IgD-negative memory B cell (primary cell): ENCODE measurements around the gene TXNDC11. TPM values are rescaled to one million over a fixed set of nuclear protein-coding genes. Genes with fewer than 3 reads are reported as not detected.

Experiments
- H3K27ac Mint-ChIP-seq, 3 donors: one replicate each; pipeline ENCODE4 v1.8.0; 2020 to 2022; ENCODE audit warnings: mild to moderate bottlenecking in 3 of 3, mixed read lengths in 3 of 3, moderate library complexity in 1 of 3
- H3K27me3 Mint-ChIP-seq: one replicate; pipeline ENCODE4 v1.8.0; 2021; ENCODE audit warnings: mixed read lengths
- H3K36me3 Mint-ChIP-seq: one replicate; pipeline ENCODE4 v1.8.0; 2020; ENCODE audit warnings: mild to moderate bottlenecking, mixed read lengths
- H3K4me1 Mint-ChIP-seq, 3 donors: one replicate each; pipeline ENCODE4 v1.8.0; 2020 to 2022; ENCODE audit warnings: mixed read lengths in 3 of 3, mild to moderate bottlenecking in 1 of 3
- H3K4me3 Mint-ChIP-seq, 4 donors: one replicate each; pipeline ENCODE4 v1.8.0; 2020 to 2022; ENCODE audit warnings: mild to moderate bottlenecking in 4 of 4, mixed read lengths in 4 of 4, moderate library complexity in 3 of 4
- H3K9me3 Mint-ChIP-seq, 3 donors: one replicate each; pipeline ENCODE4 v1.8.0; 2020 to 2021; ENCODE audit warnings: mixed read lengths in 3 of 3, mild to moderate bottlenecking in 1 of 3
- polyA plus RNA-seq: library from polyadenylated mRNA; unstranded; fragments of 300-500 nt; fragmentation: Illumina TruSeq; gene quantifications from one replicate; pipeline ENCODE4 v1.2.3, GENCODE V29; 2021

TXNDC11 gene
- polyA plus RNA-seq, 1 donor from 2014 or later = 78.0 TPM

- H3K36me3 Mint-ChIP-seq = peaks cover 4% of the 10 kb centered on the region
- H3K27ac Mint-ChIP-seq = peak overlapping the region; percentile 51 to 97 (median 71)
- H3K9me3 Mint-ChIP-seq = no peaks in the 10 kb centered on the region
- H3K4me1 Mint-ChIP-seq = peaks cover 48 to 59% (median 51%) of the 10 kb centered on the region in 3 donors
- no peaks in the 10 kb centered on the region for H3K27me3 Mint-ChIP-seq
- peak overlapping the region; percentile 89 to 97 (median 92) for H3K4me3 Mint-ChIP-seq
These were observed 3.7 kb downstream of the TXNDC11 start for GRCh38 chr16:11738742-11739544.

DNA sequence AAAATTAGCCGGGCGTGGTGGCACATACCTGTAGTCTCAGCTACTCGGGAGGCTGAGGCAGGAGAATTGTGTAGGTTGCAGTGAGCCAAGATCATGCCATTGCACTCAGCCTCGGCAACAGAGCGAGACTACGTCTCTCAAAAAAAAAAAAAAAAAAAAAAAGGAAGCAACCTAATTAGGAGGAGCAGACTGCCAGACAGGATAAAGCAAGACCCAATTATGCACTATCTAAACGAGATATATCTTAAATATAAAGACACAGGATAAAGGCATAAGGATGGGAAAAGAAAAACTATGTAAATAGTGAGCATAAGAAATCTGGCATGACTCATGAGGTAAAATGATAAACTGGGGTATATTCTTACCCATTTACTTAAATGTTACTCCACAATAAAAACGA is 4.9 kb downstream of the TXNDC11 start:
- Mint-ChIP-seq H3K36me3 (peaks cover 4% of the 10 kb centered on the region), H3K27me3 (no peaks in the 10 kb centered on the region), H3K4me3 (peak overlapping the region in 3 of 4 donors; percentile 82 to 97 (median 93)), H3K27ac (peak overlapping the region in 2 of 3 donors; percentile 65 to 97), H3K9me3 (no peaks in the 10 kb centered on the region), H3K4me1 (peaks cover 46 to 58% (median 46%) of the 10 kb centered on the region in 3 donors)

DNA sequence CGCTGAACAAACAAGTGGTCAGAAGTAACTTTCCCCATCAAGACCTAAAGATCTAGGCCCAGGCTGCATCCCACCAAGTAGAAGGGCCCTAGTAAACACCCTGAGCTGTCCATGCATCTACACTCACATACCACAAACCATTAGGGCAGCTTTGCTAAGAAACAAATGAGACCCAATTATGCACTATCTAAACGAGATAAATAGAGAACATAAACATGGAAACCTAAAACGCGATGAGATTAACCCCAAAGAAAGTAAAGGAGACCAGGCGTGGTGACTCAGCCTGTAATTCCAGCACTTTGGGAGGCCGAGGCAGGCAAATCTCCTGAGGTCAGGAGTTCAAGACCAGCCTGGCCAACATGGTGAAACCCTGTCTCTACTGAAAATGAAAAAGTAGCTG is 5.8 kb downstream of the TXNDC11 start:
- Mint-ChIP-seq H3K4me3 (peak overlapping the region in 2 of 4 donors; percentile 21 to 50), H3K27me3 (no peaks in the 10 kb centered on the region), H3K4me1 (peaks cover 46 to 56% (median 50%) of the 10 kb centered on the region in 3 donors), H3K27ac (peak overlapping the region in 1 of 3 donors; percentile 65), H3K9me3 (no peaks in the 10 kb centered on the region), H3K36me3 (peaks cover 6% of the 10 kb centered on the region)

DNA sequence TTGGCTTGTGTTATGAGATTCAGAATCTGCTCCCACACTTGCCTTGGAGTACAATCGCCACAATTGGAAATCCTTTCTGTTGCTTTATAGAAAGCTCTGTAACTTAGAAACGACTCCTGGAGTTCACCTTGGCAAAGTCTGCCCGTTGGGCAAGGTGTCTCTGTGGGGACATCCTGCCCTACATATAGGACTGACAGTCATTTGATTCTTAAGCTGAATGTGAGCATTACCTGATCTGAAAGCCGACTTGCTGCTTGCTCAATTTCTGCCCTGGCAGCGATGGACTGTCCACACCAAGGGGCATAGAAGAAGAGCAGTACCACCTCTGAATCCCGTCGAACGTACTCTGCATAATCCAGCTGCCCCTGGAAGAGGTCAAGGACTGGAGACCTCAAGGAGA is 6.9 kb downstream of the TXNDC11 start:
- no peaks in the 10 kb centered on the region for H3K9me3 Mint-ChIP-seq
- peaks cover 6% of the 10 kb centered on the region for H3K36me3 Mint-ChIP-seq
- peak overlapping the region in 1 of 4 donors; percentile 49 for H3K4me3 Mint-ChIP-seq
- H3K27me3 Mint-ChIP-seq = no peaks in the 10 kb centered on the region
- peak overlapping the region in 2 of 3 donors; percentile 62 to 67 for H3K27ac Mint-ChIP-seq
- H3K4me1 Mint-ChIP-seq = peaks cover 38 to 53% (median 41%) of the 10 kb centered on the region in 3 donors

- Mint-ChIP-seq H3K27ac (peak overlapping the region; percentile 17 to 74 (median 31)), H3K9me3 (no peaks in the 10 kb centered on the region), H3K27me3 (no peaks in the 10 kb centered on the region), H3K36me3 (peaks cover 6% of the 10 kb centered on the region), H3K4me3 (peak overlapping the region in 2 of 4 donors; percentile 19 to 61), H3K4me1 (peaks cover 32 to 47% (median 34%) of the 10 kb centered on the region in 3 donors)
These were observed 8.0 kb downstream of the TXNDC11 start for GRCh38 chr16:11734653-11735043.

- H3K27ac Mint-ChIP-seq = peak overlapping the region; percentile 23 to 74 (median 31)
- peaks cover 29 to 47% (median 30%) of the 10 kb centered on the region in 3 donors for H3K4me1 Mint-ChIP-seq
- H3K36me3 Mint-ChIP-seq = peaks cover 6% of the 10 kb centered on the region
- H3K4me3 Mint-ChIP-seq = peak overlapping the region in 2 of 4 donors; percentile 19 to 65
- no peaks in the 10 kb centered on the region for H3K9me3 Mint-ChIP-seq
- no peaks in the 10 kb centered on the region for H3K27me3 Mint-ChIP-seq
These were observed 8.5 kb downstream of the TXNDC11 start for GRCh38 chr16:11734025-11734652.

GRCh38 chr16:11731222-11731621 is 11.4 kb downstream of the TXNDC11 start:
- Mint-ChIP-seq H3K9me3 (no peaks in the 10 kb centered on the region), H3K36me3 (peaks cover 5% of the 10 kb centered on the region), H3K4me1 (peaks cover 13 to 42% (median 18%) of the 10 kb centered on the region in 3 donors), H3K4me3 (no peak overlapping the region), H3K27me3 (no peaks in the 10 kb centered on the region), H3K27ac (peak overlapping the region in 1 of 3 donors; percentile 39)

DNA sequence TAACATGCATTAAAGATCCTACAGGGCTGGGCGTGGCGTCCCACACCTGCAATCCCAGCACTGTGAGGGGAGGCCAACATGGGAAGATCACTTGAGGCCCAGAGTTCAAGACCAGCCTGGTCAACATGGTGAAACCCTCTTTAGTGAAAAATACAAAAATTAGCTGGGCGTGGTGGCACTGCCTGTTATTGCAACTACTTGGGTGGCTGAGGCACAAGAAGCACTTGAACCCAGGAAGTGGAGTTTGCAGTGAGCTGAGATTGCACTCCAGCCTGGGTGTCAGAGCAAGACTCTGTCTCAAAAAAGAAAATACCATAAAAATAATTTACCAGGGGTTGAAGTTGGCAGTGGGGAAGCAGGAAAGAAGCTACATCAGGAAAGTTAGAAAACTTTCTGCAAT is 12.9 kb downstream of the TXNDC11 start:
- Mint-ChIP-seq H3K9me3 (no peaks in the 10 kb centered on the region), H3K36me3 (peaks cover 5% of the 10 kb centered on the region), H3K27ac (peak overlapping the region in 1 of 3 donors; percentile 63), H3K27me3 (no peaks in the 10 kb centered on the region), H3K4me3 (no peak overlapping the region), H3K4me1 (peaks cover 13 to 36% (median 17%) of the 10 kb centered on the region in 3 donors)

DNA sequence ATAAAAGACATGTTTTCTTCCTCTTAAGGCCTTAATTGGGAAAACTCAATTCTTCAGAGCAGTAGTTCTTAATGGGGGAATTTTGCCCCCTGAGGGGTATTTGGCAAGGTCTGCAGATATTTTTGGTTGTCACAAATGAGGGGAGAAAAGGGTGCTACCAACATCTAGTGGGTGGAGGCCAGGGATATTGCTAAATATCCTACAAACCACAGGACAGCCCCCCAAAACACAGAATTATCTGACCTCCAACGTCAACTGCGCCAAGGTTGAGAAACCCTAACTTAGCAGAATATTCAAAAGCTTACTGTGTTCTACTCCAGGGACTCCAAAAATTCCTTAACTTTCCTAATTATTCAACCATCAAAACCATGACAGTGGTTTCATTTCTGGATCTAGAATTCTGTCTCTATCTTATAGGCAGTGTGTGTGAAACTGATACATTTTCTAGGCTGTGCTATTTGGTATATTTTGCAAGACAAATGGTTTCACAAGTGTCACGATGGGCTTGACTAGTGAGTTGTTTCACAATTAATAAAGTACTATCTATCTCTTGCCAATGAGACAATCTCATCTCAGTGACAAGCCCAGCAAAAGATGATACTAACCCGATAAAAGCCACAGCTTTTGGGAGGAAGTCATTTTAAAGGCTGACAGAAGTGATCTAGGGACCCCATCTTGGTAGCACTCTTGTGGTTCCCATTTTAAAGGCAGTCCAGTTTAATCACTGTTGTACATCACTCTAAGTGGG is 14.7 kb downstream of the TXNDC11 start:
- no peaks in the 10 kb centered on the region for H3K9me3 Mint-ChIP-seq
- peaks cover 2% of the 10 kb centered on the region for H3K36me3 Mint-ChIP-seq
- H3K27ac Mint-ChIP-seq = peak overlapping the region in 1 of 3 donors; percentile 31
- peak overlapping the region in 1 of 4 donors; percentile 41 for H3K4me3 Mint-ChIP-seq
- H3K4me1 Mint-ChIP-seq = peaks cover 9 to 30% (median 20%) of the 10 kb centered on the region in 3 donors
- H3K27me3 Mint-ChIP-seq = no peaks in the 10 kb centered on the region

GRCh38 chr16:11726008-11726407 is 16.6 kb downstream of the TXNDC11 start:
- Mint-ChIP-seq H3K27ac (no peak overlapping the region), H3K4me3 (no peak overlapping the region), H3K27me3 (no peaks in the 10 kb centered on the region), H3K9me3 (no peaks in the 10 kb centered on the region), H3K36me3 (peaks cover 5% of the 10 kb centered on the region), H3K4me1 (peaks cover 17 to 34% (median 22%) of the 10 kb centered on the region in 3 donors)

DNA sequence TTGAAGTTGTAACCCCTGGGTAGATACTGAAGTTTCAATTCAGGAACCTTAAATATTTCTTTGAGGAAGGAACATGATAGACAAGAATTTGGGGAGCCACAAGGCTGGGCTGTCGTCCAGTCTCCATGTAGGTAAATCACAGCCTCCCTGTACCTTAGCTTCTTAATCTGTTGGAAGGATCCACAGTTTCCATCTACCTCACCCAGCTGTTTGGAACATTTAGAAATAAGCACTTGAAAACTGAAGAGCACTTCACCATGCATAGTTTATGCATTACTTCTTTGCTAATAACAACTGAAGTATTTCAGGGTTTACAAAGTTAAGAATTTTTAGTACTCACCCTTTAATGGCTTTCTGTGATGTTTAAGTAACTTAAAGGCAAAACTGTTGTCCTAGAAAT is 17.2 kb downstream of the TXNDC11 start:
- Mint-ChIP-seq H3K4me1 (peaks cover 16 to 31% (median 22%) of the 10 kb centered on the region in 3 donors), H3K9me3 (no peaks in the 10 kb centered on the region), H3K36me3 (peaks cover 5% of the 10 kb centered on the region), H3K4me3 (no peak overlapping the region), H3K27me3 (no peaks in the 10 kb centered on the region), H3K27ac (peak overlapping the region in 1 of 3 donors; percentile 76)

GRCh38 chr16:11722468-11722808 is 20.2 kb downstream of the TXNDC11 start:
- no peak overlapping the region for H3K4me3 Mint-ChIP-seq
- peak overlapping the region in 1 of 3 donors; percentile 56 for H3K27ac Mint-ChIP-seq
- H3K36me3 Mint-ChIP-seq = peaks cover 5% of the 10 kb centered on the region

DNA sequence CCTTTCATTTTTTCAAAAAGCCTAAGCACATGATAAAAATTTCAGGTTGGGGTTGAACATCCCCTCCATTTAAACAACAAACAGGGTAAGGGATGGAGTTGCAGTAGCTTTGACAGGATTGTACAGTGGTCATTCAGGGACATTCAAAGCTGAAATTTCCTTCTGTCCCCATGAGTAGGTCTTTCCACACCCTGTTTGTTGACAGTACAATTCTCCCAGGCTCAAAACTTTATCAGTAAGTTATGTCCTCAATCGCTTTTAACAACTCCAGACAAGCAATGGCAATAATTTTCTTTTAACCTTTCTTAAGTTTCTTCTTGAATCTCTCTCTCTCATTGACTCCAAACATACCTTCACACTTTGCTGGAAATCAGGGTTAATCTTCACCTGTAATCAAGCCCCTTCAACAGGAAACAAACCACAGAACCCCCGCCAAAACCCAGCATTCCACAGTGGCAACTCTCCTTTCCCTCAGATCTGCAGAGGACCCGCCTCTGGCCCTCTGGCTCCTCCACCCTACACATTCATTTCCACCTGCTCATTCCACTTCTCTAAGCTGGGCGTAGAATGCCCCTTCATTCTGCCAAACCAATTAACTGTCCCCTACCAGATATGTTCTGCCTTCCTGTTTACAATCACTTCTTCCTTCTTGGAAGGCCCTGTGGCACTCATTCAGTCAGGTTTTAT is 20.7 kb downstream of the TXNDC11 start:
- Mint-ChIP-seq H3K27ac (peak overlapping the region in 2 of 3 donors; percentile 14 to 56), H3K4me3 (no peak overlapping the region), H3K27me3 (no peaks in the 10 kb centered on the region), H3K36me3 (peaks cover 5% of the 10 kb centered on the region), H3K9me3 (no peaks in the 10 kb centered on the region), H3K4me1 (peaks cover 15 to 23% (median 22%) of the 10 kb centered on the region in 3 donors)

More at GRCh38 chr16:11722468-11722808, 20.2 kb downstream of the TXNDC11 start:
- Mint-ChIP-seq H3K9me3 (no peaks in the 10 kb centered on the region), H3K27me3 (no peaks in the 10 kb centered on the region), H3K4me1 (peaks cover 15 to 23% (median 22%) of the 10 kb centered on the region in 3 donors)

GRCh38 chr16:11719762-11720161 is 22.9 kb downstream of the TXNDC11 start:
- Mint-ChIP-seq H3K9me3 (no peaks in the 10 kb centered on the region), H3K27me3 (no peaks in the 10 kb centered on the region), H3K4me3 (no peak overlapping the region), H3K4me1 (peaks cover 22 to 29% (median 25%) of the 10 kb centered on the region in 3 donors), H3K36me3 (peaks cover 5% of the 10 kb centered on the region), H3K27ac (no peak overlapping the region)
